CD14-positive monocyte (primary cell): ENCODE results near the gene SRRD. TPM values are rescaled to one million over a fixed set of nuclear protein-coding genes. Genes with fewer than 3 reads are reported as not detected.

Experiments used
- DNase-seq, 3 donors: peaks; one replicate each; pipeline ENCODE4 v3.0.0-alpha.2; 2011 to 2022
- H2AFZ ChIP-seq: 2 replicates; pipeline ENCODE4 v1.6.0; 2012; ENCODE audit warnings: mild to moderate bottlenecking, low read depth, low read length, inconsistent platforms; ENCODE audit not compliant: insufficient read depth, poor library complexity, severe bottlenecking
- H3K27ac ChIP-seq, 2 donors: 1 replicate in 1 of 2; 2 replicates in 1 of 2; pipeline ENCODE4 v1.5.1; 2012 to 2013; ENCODE audit warnings: low read length in 2 of 2, control low read depth in 1 of 2, inconsistent platforms in 1 of 2, low read depth in 1 of 2, mild to moderate bottlenecking in 1 of 2
- H3K27me3 ChIP-seq, 2 donors: one replicate each; pipeline versions ENCODE4 v1.6.0 to v1.6.1; 2011 to 2013; ENCODE audit warnings: low read length in 2 of 2; ENCODE audit not compliant: control insufficient read depth in 2 of 2, insufficient read depth in 2 of 2
- H3K36me3 ChIP-seq, 2 donors: replicated peaks in 1 of 2; 1 replicate in 1 of 2; 2 replicates in 1 of 2; pipeline versions ENCODE4 v1.5.1 to v1.6.1; 2012 to 2013; ENCODE audit warnings: low read length in 2 of 2, control low read depth in 1 of 2, inconsistent platforms in 1 of 2, mild to moderate bottlenecking in 1 of 2; ENCODE audit not compliant: insufficient read depth in 2 of 2, control insufficient read depth in 1 of 2
- H3K4me1 ChIP-seq, 2 donors: 1 replicate in 1 of 2; 2 replicates in 1 of 2; pipeline versions ENCODE4 v1.5.1 to v1.6.1; 2012 to 2013; ENCODE audit warnings: low read length in 2 of 2, control low read depth in 1 of 2, inconsistent platforms in 1 of 2, mild to moderate bottlenecking in 1 of 2, moderate library complexity in 1 of 2; ENCODE audit not compliant: insufficient read depth in 2 of 2, control insufficient read depth in 1 of 2
- H3K4me2 ChIP-seq: replicated peaks from 2 replicates; pipeline ENCODE3; 2012; ENCODE audit warnings: low read length, moderate library complexity, mild to moderate bottlenecking; ENCODE audit not compliant: poor library complexity, severe bottlenecking; ENCODE audit errors: extremely low read depth
- H3K4me3 ChIP-seq, 3 experiments: fragments of 200-600 bp in 1 of 3; sonication (generic) in 1 of 3; replicated peaks in 1 of 3; 1 replicate in 2 of 3; 2 replicates in 1 of 3; pipeline ENCODE4 v1.5.1; 2011 to 2013; ENCODE audit warnings: low read length in 3 of 3, mild to moderate bottlenecking in 3 of 3, control low read depth in 2 of 3, low read depth in 2 of 3, inconsistent platforms in 1 of 3, moderate library complexity in 1 of 3
- H3K79me2 ChIP-seq: 2 replicates; pipeline ENCODE4 v1.6.0; 2012; ENCODE audit warnings: mild to moderate bottlenecking, control low read depth, inconsistent platforms, low read length, moderate library complexity; ENCODE audit not compliant: insufficient read depth
- H3K9ac ChIP-seq: 2 replicates; pipeline ENCODE4 v1.6.0; 2017; ENCODE audit warnings: low read length, mild to moderate bottlenecking; ENCODE audit not compliant: insufficient read depth, poor library complexity, severe bottlenecking
- H3K9me3 ChIP-seq, 2 donors: replicated peaks in 1 of 2; 1 replicate in 1 of 2; 2 replicates in 1 of 2; pipeline versions ENCODE4 v1.5.1 to v1.6.1; 2012 to 2013; ENCODE audit warnings: low read length in 2 of 2, control low read depth in 1 of 2; ENCODE audit not compliant: control insufficient read depth in 1 of 2, insufficient read depth in 1 of 2
- H4K20me1 ChIP-seq: 2 replicates; pipeline ENCODE4 v1.6.0; 2012; ENCODE audit warnings: mild to moderate bottlenecking, low read length, control low read depth, moderate library complexity; ENCODE audit not compliant: insufficient read depth
- H3K27ac Mint-ChIP-seq, 7 donors: one replicate each; pipeline ENCODE4 v1.8.0; 2020; ENCODE audit warnings: mild to moderate bottlenecking in 7 of 7, mixed read lengths in 7 of 7, moderate library complexity in 6 of 7, inconsistent platforms in 2 of 7
- H3K27me3 Mint-ChIP-seq, 3 donors: one replicate each; pipeline ENCODE4 v1.8.0; 2021 to 2022; ENCODE audit warnings: low read depth in 3 of 3, mild to moderate bottlenecking in 3 of 3, mixed read lengths in 3 of 3, moderate library complexity in 3 of 3, inconsistent platforms in 1 of 3
- H3K36me3 Mint-ChIP-seq, 2 donors: one replicate each; pipeline ENCODE4 v1.8.0; 2020; ENCODE audit warnings: mixed read lengths in 2 of 2, inconsistent platforms in 1 of 2, mild to moderate bottlenecking in 1 of 2
- H3K4me1 Mint-ChIP-seq: one replicate; pipeline ENCODE4 v1.8.0; 2020; ENCODE audit warnings: mild to moderate bottlenecking, mixed read lengths
- H3K4me3 Mint-ChIP-seq, 2 donors: one replicate each; pipeline ENCODE4 v1.8.0; 2020; ENCODE audit warnings: mild to moderate bottlenecking in 2 of 2, mixed read lengths in 2 of 2, moderate library complexity in 1 of 2
- H3K9me3 Mint-ChIP-seq, 7 donors: one replicate each; pipeline ENCODE4 v1.8.0; 2020 to 2022; ENCODE audit warnings: mixed read lengths in 7 of 7, mild to moderate bottlenecking in 6 of 7, moderate library complexity in 6 of 7, inconsistent platforms in 2 of 7
- WGBS: methylation state at CpG from one replicate; pipeline ENCODE4 v1.1.5; 2013; ENCODE audit warnings: missing lambda C conversion rate; ENCODE audit not compliant: insufficient coverage; 5-methylcytosine and 5-hydroxymethylcytosine counted together
- intact Hi-C, 2 donors: fragments of 100-400 bp; cut with micrococcal nuclease; formaldehyde crosslinking; loops; one replicate each; pipeline versions ENCODE4 v1.15.0 to v1.15.1; 2023
- polyA plus RNA-seq, 3 donors: library from polyadenylated mRNA; depleted of rRNA in 1 of 3; unstranded in 2 of 3; stranded (reverse) in 1 of 3; fragments of 300-500 nt in 2 of 3; fragments of >200 nt in 1 of 3; fragmentation: Illumina TruSeq in 2 of 3; gene quantifications; 1 replicate in 2 of 3; 2 replicates in 1 of 3; pipeline ENCODE4 v1.2.3, GENCODE V29; 2012 to 2021
- TF ChIP-seq, protein P1 (sequence below): fragments of 200-600 bp; IDR thresholded peaks from one replicate; pipeline ENCODE4 v1.8.0; 2022; ENCODE audit warnings: antibody characterized with exemption, mild to moderate bottlenecking

SRRD gene
- polyA plus RNA-seq, 3 donors, result 3.7 to 15.0 (median 10.0) TPM

GRCh38 chr22:26536056-26536761 lies 52.5 kb downstream of the SRRD start:
- Mint-ChIP-seq H3K27ac (peak overlapping the region in 4 of 7 donors; percentile 34 to 70 (median 65)), H3K4me3 (no peak overlapping the region), H3K36me3 (peaks cover 67 to 86% of the 10 kb centered on the region in 2 donors), H3K27me3 (peaks cover 0 to 5% (median 2%) of the 10 kb centered on the region in 3 donors), H3K4me1 (peaks cover 16% of the 10 kb centered on the region), H3K9me3 (peaks cover 0 to 1% (median 0%) of the 10 kb centered on the region in 7 donors)
- TF ChIP-seq, protein P1, sequence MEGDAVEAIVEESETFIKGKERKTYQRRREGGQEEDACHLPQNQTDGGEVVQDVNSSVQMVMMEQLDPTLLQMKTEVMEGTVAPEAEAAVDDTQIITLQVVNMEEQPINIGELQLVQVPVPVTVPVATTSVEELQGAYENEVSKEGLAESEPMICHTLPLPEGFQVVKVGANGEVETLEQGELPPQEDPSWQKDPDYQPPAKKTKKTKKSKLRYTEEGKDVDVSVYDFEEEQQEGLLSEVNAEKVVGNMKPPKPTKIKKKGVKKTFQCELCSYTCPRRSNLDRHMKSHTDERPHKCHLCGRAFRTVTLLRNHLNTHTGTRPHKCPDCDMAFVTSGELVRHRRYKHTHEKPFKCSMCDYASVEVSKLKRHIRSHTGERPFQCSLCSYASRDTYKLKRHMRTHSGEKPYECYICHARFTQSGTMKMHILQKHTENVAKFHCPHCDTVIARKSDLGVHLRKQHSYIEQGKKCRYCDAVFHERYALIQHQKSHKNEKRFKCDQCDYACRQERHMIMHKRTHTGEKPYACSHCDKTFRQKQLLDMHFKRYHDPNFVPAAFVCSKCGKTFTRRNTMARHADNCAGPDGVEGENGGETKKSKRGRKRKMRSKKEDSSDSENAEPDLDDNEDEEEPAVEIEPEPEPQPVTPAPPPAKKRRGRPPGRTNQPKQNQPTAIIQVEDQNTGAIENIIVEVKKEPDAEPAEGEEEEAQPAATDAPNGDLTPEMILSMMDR, result no peak
- peaks cover 8 to 10% of the 10 kb centered on the region in 2 donors for H3K4me1 ChIP-seq
- no peak overlapping the region for H3K4me3 ChIP-seq
- no peak overlapping the region for H3K9ac ChIP-seq
- no peaks in the 10 kb centered on the region for H4K20me1 ChIP-seq
- H2AFZ ChIP-seq, result no peak overlapping the region
- H3K27ac ChIP-seq, result no peak overlapping the region
- H3K79me2 ChIP-seq, result peaks cover 6% of the 10 kb centered on the region
- no peaks in the 10 kb centered on the region for H3K9me3 ChIP-seq
- no peak for DNase-seq
- peaks cover 85 to 99% of the 10 kb centered on the region in 2 donors for H3K36me3 ChIP-seq
- 96% methylated on average over 8 of the region's 12 CpGs for WGBS
- no peak overlapping the region for H3K4me2 ChIP-seq
- intact Hi-C loops, result no loop called here
- no peaks in the 10 kb centered on the region for H3K27me3 ChIP-seq

GRCh38 chr22:26536762-26537134 lies 53.1 kb downstream of the SRRD start:
- Histone ChIP-seq H2AFZ (no peak overlapping the region), H3K27me3 (no peaks in the 10 kb centered on the region), H3K9me3 (no peaks in the 10 kb centered on the region), H3K79me2 (peaks cover 12% of the 10 kb centered on the region), H3K4me3 (no peak overlapping the region), H3K4me1 (peaks cover 8 to 10% of the 10 kb centered on the region in 2 donors), H3K36me3 (peaks cover 80 to 98% of the 10 kb centered on the region in 2 donors), H3K4me2 (no peak overlapping the region), H3K27ac (no peak overlapping the region), H3K9ac (no peak overlapping the region), H4K20me1 (no peaks in the 10 kb centered on the region)
- WGBS, result no CpG with 5 or more reads among the region's 3 CpGs
- H3K27ac Mint-ChIP-seq, result no peak overlapping the region
- no peak for DNase-seq
- H3K9me3 Mint-ChIP-seq, result peaks cover 0 to 1% (median 0%) of the 10 kb centered on the region in 7 donors
- H3K27me3 Mint-ChIP-seq, result peaks cover 0 to 5% (median 2%) of the 10 kb centered on the region in 3 donors
- peaks cover 16% of the 10 kb centered on the region for H3K4me1 Mint-ChIP-seq
- no peak overlapping the region for H3K4me3 Mint-ChIP-seq
- peaks cover 62 to 84% of the 10 kb centered on the region in 2 donors for H3K36me3 Mint-ChIP-seq
- TF ChIP-seq, protein P1, result no peak
- intact Hi-C loops, result no loop called here
